Measurements from ENCODE around the gene RIMS1.

DNA sequence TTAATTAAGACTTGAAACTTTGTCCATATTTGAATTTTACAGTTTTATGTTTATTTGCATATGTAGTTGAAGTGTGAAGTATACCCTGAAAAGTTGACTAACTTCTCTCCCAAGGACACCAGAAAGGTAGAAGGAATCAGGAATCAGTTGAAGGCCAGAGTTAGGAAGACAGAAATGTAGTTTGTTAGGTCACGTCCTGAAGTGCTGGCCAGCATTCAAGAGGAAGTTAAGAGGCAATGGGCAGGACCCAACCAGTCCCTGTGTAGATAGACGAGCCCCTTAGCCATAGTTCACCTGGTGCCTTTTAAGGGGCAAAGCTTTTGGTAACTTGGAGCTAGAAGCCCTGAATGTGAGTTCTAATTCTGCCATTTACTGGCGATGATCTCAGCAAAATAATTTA lies 485.1 kb downstream of the RIMS1 start:
- TF ChIP-seq, protein P1, sequence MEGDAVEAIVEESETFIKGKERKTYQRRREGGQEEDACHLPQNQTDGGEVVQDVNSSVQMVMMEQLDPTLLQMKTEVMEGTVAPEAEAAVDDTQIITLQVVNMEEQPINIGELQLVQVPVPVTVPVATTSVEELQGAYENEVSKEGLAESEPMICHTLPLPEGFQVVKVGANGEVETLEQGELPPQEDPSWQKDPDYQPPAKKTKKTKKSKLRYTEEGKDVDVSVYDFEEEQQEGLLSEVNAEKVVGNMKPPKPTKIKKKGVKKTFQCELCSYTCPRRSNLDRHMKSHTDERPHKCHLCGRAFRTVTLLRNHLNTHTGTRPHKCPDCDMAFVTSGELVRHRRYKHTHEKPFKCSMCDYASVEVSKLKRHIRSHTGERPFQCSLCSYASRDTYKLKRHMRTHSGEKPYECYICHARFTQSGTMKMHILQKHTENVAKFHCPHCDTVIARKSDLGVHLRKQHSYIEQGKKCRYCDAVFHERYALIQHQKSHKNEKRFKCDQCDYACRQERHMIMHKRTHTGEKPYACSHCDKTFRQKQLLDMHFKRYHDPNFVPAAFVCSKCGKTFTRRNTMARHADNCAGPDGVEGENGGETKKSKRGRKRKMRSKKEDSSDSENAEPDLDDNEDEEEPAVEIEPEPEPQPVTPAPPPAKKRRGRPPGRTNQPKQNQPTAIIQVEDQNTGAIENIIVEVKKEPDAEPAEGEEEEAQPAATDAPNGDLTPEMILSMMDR (IDR thresholded peaks at IDR 0.05), result no peak
- no peak for TF ChIP-seq EZH2 (IDR thresholded peaks at IDR 0.05; ENCODE audit: borderline replicate concordance, insufficient read depth, low read depth, low read length, poor library complexity, severe bottlenecking)

Measured in B cell (primary cell).